Left colon (tissue), 2 donors: ENCODE data around the gene PCDHGA8. TPM values are rescaled to one million over a fixed set of nuclear protein-coding genes. Genes with fewer than 3 reads are reported as not detected.
"Not testable (repeated sequence)": the region's sequence is repeated elsewhere in the genome, so short reads cannot be mapped to it uniquely, and the experiment has no call there.

Source experiments
- ATAC-seq: fragments of 200-7000 bp; cut with Tn5 transposase; one replicate; pipeline ENCODE4 v1.9.1; 2020; ENCODE audit warnings: mild to moderate bottlenecking, moderate library complexity
- DNase-seq, 2 donors: peaks; one replicate each; pipeline ENCODE4 v3.0.0-alpha.2; 2020
- intact Hi-C, 2 donors: fragments of 100-400 bp; cut with DNase I in 1 of 2; cut with micrococcal nuclease in 1 of 2; formaldehyde crosslinking; loops; one replicate each; pipeline versions ENCODE4 v1.11.2 to v1.14.0; 2022; cut with DNase I, micrococcal nuclease
- total RNA-seq, 2 donors: library from RNA; stranded (reverse); fragmentation: NEBNext Ultra II Directional; extraction: Animal tissue kit (Norgen Biotek cat#: 25700); gene quantifications; one replicate each; pipeline ENCODE4 v1.2.1, GENCODE V29; 2021
- donor health status: DM: no; HTN: no; CAD: no.
- donor health status: DM: yes; HTN: yes; CAD: no.

Gene PCDHGA8
- total RNA-seq, 2 donors from 2014 or later = 0.73 to 0.82 TPM

DNA sequence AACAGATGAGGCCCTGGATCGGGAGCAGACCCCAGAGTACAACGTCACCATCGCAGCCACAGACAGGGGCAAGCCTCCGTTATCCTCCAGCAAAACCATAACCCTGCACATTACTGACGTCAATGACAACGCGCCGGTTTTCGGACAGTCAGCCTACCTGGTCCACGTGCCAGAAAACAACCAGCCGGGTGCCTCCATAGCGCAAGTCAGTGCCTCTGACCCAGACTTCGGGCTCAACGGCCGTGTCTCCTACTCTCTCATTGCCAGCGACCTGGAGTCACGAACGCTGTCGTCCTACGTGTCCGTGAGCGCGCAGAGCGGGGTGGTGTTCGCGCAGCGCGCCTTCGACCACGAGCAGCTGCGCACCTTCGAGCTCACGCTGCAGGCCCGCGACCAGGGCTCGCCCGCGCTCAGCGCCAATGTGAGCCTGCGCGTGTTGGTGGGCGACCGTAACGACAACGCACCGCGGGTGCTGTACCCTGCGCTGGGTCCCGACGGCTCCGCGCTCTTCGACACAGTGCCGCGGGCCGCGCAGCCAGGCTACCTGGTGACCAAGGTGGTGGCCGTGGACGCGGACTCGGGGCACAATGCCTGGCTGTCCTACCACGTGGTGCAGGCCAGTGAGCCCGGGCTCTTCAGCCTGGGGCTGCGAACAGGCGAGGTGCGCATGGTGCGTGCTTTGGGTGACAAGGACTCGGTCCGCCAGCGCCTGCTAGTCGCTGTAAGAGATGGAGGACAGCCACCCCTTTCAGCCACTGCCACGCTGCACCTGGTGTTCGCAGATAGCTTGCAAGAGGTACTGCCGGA is 26.8 kb downstream of the PCDHGA8 start:
- ATAC-seq = no peak
- DNase-seq = no peak
- intact Hi-C loops = loop anchor here in 1 of 2 donors (10.0 kb wide), 1 partner anchor 146 kb away; no protein-coding TSS in a partner anchor

DNA sequence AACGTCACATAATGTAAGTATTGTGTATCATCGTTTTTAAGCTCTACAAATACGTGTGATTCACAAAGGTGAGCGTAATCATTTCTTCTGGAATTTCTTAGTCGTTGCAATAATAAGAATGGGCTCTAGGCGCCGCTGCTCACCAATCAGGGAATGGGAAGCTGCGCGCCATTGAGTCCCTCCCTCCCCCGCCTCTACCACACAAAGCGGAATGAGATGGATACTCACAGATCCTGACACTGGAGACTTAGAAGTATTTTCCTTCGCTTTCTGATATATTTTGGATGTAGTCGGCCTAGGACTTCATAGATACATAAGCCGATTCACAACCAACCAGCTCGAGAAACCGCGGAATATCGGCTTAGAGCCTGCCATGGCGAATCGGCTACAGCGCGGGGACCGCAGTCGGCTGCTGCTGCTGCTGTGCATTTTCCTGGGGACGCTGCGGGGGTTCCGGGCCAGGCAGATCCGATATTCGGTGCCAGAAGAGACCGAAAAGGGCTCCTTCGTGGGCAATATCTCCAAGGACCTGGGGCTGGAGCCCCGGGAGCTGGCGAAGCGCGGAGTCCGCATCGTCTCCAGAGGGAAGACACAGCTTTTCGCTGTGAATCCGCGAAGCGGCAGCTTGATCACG is 28.5 kb downstream of the PCDHGA8 start, which contains the start of gene PCDHGA11:
TSS of gene PCDHGA11 (plus strand) at position 197 of the 634 bp plus-strand sequence. CDS start at position 374, 177 bp downstream.
- DNase-seq (no peak), ATAC-seq (no peak)
- intact Hi-C loops = no loop called here

GRCh38 chr5:141421489-141421855 is 29.0 kb downstream of the PCDHGA8 start:
- DNase-seq (no peak), ATAC-seq (no peak)
- intact Hi-C loops = no loop called here

GRCh38 chr5:141422742-141423291 is 30.4 kb downstream of the PCDHGA8 start:
- intact Hi-C loops = no loop called here
- DNase-seq = no peak
- no peak for ATAC-seq

DNA sequence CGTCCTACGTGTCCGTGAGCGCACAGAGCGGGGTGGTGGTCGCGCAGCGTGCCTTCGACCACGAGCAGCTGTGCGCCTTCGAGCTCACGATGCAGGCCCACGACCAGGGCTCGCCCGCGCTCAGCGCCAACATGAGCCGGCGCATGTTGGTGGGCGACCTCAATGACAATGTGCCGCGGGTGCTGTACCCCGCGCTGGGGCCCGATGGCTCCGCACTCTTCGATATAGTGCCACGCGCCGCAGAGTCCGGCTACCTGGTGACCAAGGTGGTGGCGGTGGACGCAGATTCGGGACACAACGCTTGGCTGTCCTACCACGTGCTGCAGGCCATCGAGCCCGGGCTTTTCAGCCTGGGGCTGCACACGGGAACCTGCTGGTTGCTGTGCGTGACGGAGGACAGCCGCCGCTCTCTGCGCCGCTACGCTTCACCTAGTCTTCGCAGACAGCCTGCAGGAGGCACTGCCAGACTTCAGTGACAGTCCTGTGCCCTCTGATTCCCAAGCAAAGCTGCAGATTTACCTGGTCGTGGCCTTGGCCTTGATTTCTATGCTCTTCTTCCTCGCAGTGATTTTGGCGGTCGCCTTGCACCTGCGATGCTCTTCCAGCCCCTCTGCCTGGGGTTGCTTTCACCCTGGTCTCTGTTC is 35.5 kb downstream of the PCDHGA8 start:
- intact Hi-C loops = no loop called here
- ATAC-seq (no peak), DNase-seq (no peak)

- no peak for ATAC-seq
- no peak for DNase-seq
- intact Hi-C loops = no loop called here
Measured at GRCh38 chr5:141430332-141431113, 38.1 kb downstream of the PCDHGA8 start, which contains the start of gene PCDHGA12. Gene PCDHGA12 (plus strand): TSS chr5:141430507. CDS start chr5:141430760, 253 bp downstream.

DNA sequence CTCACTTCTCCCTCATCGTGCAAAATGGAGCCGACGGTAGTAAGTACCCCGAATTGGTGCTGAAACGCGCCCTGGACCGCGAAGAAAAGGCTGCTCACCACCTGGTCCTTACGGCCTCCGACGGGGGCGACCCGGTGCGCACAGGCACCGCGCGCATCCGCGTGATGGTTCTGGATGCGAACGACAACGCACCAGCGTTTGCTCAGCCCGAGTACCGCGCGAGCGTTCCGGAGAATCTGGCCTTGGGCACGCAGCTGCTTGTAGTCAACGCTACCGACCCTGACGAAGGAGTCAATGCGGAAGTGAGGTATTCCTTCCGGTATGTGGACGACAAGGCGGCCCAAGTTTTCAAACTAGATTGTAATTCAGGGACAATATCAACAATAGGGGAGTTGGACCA is 38.9 kb downstream of the PCDHGA8 start:
- ATAC-seq (no peak), DNase-seq (no peak)
- intact Hi-C loops = no loop called here

DNA sequence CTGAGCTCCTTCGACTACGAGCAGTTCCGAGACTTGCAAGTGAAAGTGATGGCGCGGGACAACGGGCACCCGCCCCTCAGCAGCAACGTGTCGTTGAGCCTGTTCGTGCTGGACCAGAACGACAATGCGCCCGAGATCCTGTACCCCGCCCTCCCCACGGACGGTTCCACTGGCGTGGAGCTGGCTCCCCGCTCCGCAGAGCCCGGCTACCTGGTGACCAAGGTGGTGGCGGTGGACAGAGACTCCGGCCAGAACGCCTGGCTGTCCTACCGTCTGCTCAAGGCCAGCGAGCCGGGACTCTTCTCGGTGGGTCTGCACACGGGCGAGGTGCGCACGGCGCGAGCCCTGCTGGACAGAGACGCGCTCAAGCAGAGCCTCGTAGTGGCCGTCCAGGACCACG is 39.9 kb downstream of the PCDHGA8 start:
- intact Hi-C loops = not testable (repeated sequence)

GRCh38 chr5:141432726-141433125 is 40.3 kb downstream of the PCDHGA8 start:
- DNase-seq, ATAC-seq, intact Hi-C loops: not testable (repeated sequence)

More for the DNA sequence above, 39.9 kb downstream of the PCDHGA8 start:
- not testable (repeated sequence) for ATAC-seq, DNase-seq

DNA sequence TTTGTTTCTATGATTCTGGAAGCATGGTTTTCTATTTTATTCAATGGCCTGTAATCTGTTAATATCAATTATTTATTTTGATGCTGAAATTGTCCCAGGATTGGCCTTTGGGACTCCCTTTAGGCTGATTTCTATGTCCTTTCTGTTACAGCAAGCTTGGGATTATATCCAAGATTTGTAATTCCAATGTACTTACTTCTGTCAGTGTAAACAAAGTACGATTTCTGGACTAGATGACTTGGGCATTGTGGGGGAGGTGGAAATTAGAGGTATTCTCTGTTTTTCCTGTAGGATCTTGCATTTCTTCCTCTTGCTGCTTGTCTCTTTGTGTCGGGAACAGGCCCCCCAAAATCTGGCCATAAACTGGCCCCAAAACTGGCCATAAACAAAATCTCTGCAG is 41.6 kb downstream of the PCDHGA8 start:
- intact Hi-C loops = no loop called here
- ATAC-seq (no peak), DNase-seq (no peak)

DNA sequence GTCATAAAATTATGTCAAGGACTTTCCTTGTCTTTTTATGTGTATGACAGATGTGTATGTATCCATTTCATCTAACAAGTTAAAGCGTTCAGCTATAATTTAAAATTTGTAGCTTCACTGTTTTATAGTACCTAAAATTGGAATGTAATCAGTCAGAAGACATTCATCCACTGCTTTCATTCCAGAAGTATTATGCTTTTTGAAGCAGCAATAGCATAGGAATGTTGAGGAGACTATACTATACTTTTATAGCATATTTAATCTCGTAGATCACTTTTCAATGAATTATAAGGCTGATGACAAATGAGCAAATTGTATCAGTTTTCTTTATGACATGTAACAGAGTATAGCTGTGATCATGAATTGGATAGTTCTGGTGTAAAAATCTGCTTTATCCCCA is 44.8 kb downstream of the PCDHGA8 start:
- intact Hi-C loops = no loop called here
- ATAC-seq = no peak
- no peak for DNase-seq

- intact Hi-C loops = no loop called here
- no peak for DNase-seq
- no peak for ATAC-seq
Measured at GRCh38 chr5:141439411-141440141, 47.1 kb downstream of the PCDHGA8 start.

GRCh38 chr5:141440341-141440740 is 47.9 kb downstream of the PCDHGA8 start:
- intact Hi-C loops = no loop called here
- ATAC-seq (no peak), DNase-seq (no peak)

DNA sequence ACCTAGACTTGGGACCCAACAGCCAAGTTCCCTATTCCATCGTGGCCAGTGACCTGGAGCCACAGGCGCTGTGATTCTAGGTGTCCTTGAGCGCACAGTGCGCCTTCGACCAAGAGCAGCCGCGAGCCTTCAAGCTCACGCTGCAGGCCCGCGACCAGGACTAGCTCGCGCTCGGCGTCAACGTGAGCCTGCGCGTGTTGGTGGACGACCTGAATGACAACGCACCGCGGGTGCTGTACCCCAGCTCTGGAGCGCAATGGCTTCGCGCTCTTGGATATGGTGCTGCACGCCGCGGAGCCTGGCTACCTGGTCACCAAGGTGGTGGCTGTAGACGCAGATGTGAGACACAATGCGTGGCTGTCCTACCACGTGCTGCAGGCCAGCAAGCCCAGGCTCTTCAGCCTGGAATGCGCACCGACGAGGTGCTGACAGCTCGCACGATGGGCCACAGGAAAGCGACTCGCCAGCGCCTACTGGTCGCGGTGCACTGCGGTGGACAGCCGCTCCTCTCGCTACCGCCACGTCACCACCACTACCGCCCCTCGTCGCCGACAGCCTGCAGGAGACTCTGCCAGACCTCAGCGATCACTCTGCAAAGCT is 49.2 kb downstream of the PCDHGA8 start:
- ATAC-seq (no peak), DNase-seq (no peak)
- intact Hi-C loops = no loop called here
